K562 (cell line): ENCODE measurements around the gene KRT75. TPM values are rescaled to one million over a fixed set of nuclear protein-coding genes. Genes with fewer than 3 reads are reported as not detected.

ENCODE experiments used
- ATAC-seq: fragments of 200-7000 bp; cut with Tn5 transposase; 3 replicates; pipeline ENCODE4 v1.9.1; 2020; ENCODE audit warnings: moderate library complexity
- BruUV-seq: library from RNA; stranded (reverse); fragments of 400-500 nt; replicated peaks from 2 replicates; lab custom pipeline; 2021; lab: Mats Ljungman, UMichigan
- CTCF ChIA-PET: fragments of 300-600 bp; formaldehyde crosslinking; extraction: SDS; loops from one replicate; lab custom pipeline; 2021; ENCODE audit warnings: low intra/inter-chr PET ratio; lab: Yijun Ruan, JAX
- POLR2A ChIA-PET: fragments of 300-600, 350-650 bp; sonication (Branson Sonifier 250); formaldehyde crosslinking; extraction: SDS; loops from one replicate; lab custom pipeline; 2021; ENCODE audit warnings: antibody characterized with exemption, inconsistent platforms; lab: Yijun Ruan, JAX
- DNase-seq, 4 experiments: peaks; one replicate each; pipeline versions ENCODE4 v3.0.0 to v3.0.0-alpha.2; 2011 to 2018; ENCODE audit warnings: low spot score in 3 of 4, mixed read lengths in 3 of 4; ENCODE audit errors: extremely low read depth in 1 of 4
- FAIRE-seq: peaks from 2 replicates; lab custom pipeline; 2011; peaks lifted over from hg19 to GRCh38; lab: Jason Lieb, UNC
- H2AFZ ChIP-seq: 2 replicates; pipeline ENCODE4 v1.6.0; 2011; ENCODE audit warnings: low read depth, low read length, control low read depth, inconsistent platforms
- H3K27ac ChIP-seq: fragments of 200-600 bp; 3 replicates; pipeline ENCODE4 v1.8.0; 2011; ENCODE audit warnings: low read depth, mild to moderate bottlenecking, control low read depth, inconsistent platforms, low read length, moderate library complexity, mixed read lengths; ENCODE audit errors: extremely low read depth
- H3K27me3 ChIP-seq, 2 experiments: fragments of 300-600 bp in 1 of 2; 2 replicates in 1 of 2; 3 replicates in 1 of 2; pipeline versions ENCODE4 v1.6.0 to v1.8.0; 2011; ENCODE audit warnings: inconsistent platforms in 2 of 2, low read length in 2 of 2, mild to moderate bottlenecking in 1 of 2, mixed read lengths in 1 of 2, moderate library complexity in 1 of 2; ENCODE audit not compliant: control insufficient read depth in 2 of 2, insufficient read depth in 2 of 2
- H3K36me3 ChIP-seq: fragments of 300-600 bp; 3 replicates; pipeline ENCODE4 v1.8.0; 2011; ENCODE audit warnings: mild to moderate bottlenecking, low read length, inconsistent platforms; ENCODE audit not compliant: control insufficient read depth, insufficient read depth
- H3K4me1 ChIP-seq, 2 experiments: fragments of 200-600 bp in 1 of 2; replicated peaks in 1 of 2; 2 replicates in 1 of 2; 3 replicates in 1 of 2; pipeline versions ENCODE4 v1.5.1 to v1.8.0; 2011; ENCODE audit warnings: inconsistent platforms in 2 of 2, low read length in 2 of 2, mild to moderate bottlenecking in 1 of 2, mixed read lengths in 1 of 2, moderate library complexity in 1 of 2; ENCODE audit not compliant: control insufficient read depth in 2 of 2, insufficient read depth in 2 of 2
- H3K4me2 ChIP-seq: 2 replicates; pipeline ENCODE4 v1.6.1; 2011; ENCODE audit warnings: low read length, control low read depth, inconsistent platforms, mixed read lengths; ENCODE audit not compliant: insufficient read depth
- H3K4me3 ChIP-seq: fragments of 200-600 bp; sonication (generic), shearing (Covaris generic); 2 replicates; pipeline ENCODE4 v1.5.1; 2016; ENCODE audit warnings: control low read depth, inconsistent platforms
- H3K79me2 ChIP-seq: fragments of 200-600 bp; 3 replicates; pipeline ENCODE4 v1.8.0; 2011; ENCODE audit warnings: low read length, inconsistent platforms; ENCODE audit not compliant: control insufficient read depth, insufficient read depth
- H3K9ac ChIP-seq, 2 experiments: 2 replicates each; pipeline versions ENCODE4 v1.6.0 to v1.6.1; 2011; ENCODE audit warnings: low read depth in 2 of 2, low read length in 2 of 2, control low read depth in 1 of 2, inconsistent platforms in 1 of 2, mild to moderate bottlenecking in 1 of 2, mixed read lengths in 1 of 2; ENCODE audit not compliant: insufficient read depth in 1 of 2
- H3K9me1 ChIP-seq: one replicate; pipeline ENCODE4 v1.6.0; 2011; ENCODE audit warnings: inconsistent platforms, mild to moderate bottlenecking, low read length, moderate library complexity; ENCODE audit not compliant: control insufficient read depth, insufficient read depth
- H3K9me3 ChIP-seq: replicated peaks from 2 replicates; pipeline ENCODE4 v1.5.1; 2011; ENCODE audit warnings: low read depth, low read length, inconsistent platforms; ENCODE audit not compliant: control insufficient read depth, insufficient read depth
- H4K20me1 ChIP-seq: replicated peaks from 2 replicates; pipeline ENCODE4 v1.6.1; 2011; ENCODE audit warnings: low read length, inconsistent platforms, mixed read lengths; ENCODE audit not compliant: control insufficient read depth, insufficient read depth
- CBFA2T3 ChIP-seq: fragments of 450-650 bp; IDR thresholded peaks from 2 replicates; pipeline ENCODE4 v1.6.1; 2017
- CBX1 ChIP-seq: sonication (generic); IDR thresholded peaks from 2 replicates; pipeline ENCODE4 v1.6.1; 2016; ENCODE audit warnings: antibody characterized with exemption, low read depth, mild to moderate bottlenecking
- E2F8 ChIP-seq: fragments of 450-650 bp; IDR thresholded peaks from 2 replicates; pipeline ENCODE4 v1.7.1; 2018; ENCODE audit warnings: mild to moderate bottlenecking, low read depth; ENCODE audit not compliant: partially characterized antibody
- HMBOX1 ChIP-seq: sonication (generic); IDR thresholded peaks from 2 replicates; pipeline ENCODE4 v1.6.1; 2016
- HNRNPH1 ChIP-seq: fragments of 200-400 bp; formaldehyde crosslinking; optimal IDR thresholded peaks from 2 replicates; pipeline ENCODE3; 2017; ENCODE audit warnings: low read depth, mild to moderate bottlenecking, low read length, moderate library complexity
- HOXB6 ChIP-seq: fragments of 250-450 bp; sonication (Bioruptor Pico); IDR thresholded peaks from 2 replicates; pipeline ENCODE4 v1.5.1; 2022; ENCODE audit warnings: mild to moderate bottlenecking, borderline replicate concordance
- SIN3A ChIP-seq, 2 experiments: fragments of 150-350 bp in 1 of 2; IDR thresholded peaks; 2 replicates each; pipeline ENCODE4 v1.6.1; 2011 to 2016; ENCODE audit warnings: borderline replicate concordance in 2 of 2, low read depth in 2 of 2, low read length in 2 of 2, mild to moderate bottlenecking in 2 of 2, moderate library complexity in 2 of 2; ENCODE audit not compliant: control insufficient read depth in 1 of 2
- SREBF1 ChIP-seq: fragments of 150-350 bp; IDR thresholded peaks from 2 replicates; pipeline ENCODE4 v1.6.1; 2014; ENCODE audit warnings: antibody characterized with exemption, low read depth, low read length, borderline replicate concordance
- USF1 ChIP-seq: sonication (generic); formaldehyde crosslinking; IDR thresholded peaks from 2 replicates; pipeline ENCODE4 v1.9.0; 2022; ENCODE audit warnings: mild to moderate bottlenecking, missing genetic modification reagents
- ZNF124 ChIP-seq: sonication (generic); formaldehyde crosslinking; IDR thresholded peaks from 2 replicates; pipeline ENCODE4 v1.8.1; 2022; ENCODE audit warnings: missing genetic modification reagents
- ZNF764 ChIP-seq: fragments of 250-450 bp; sonication (Bioruptor Pico); IDR thresholded peaks from 2 replicates; pipeline ENCODE4 v1.4.0; 2020; ENCODE audit warnings: low read depth, mild to moderate bottlenecking, moderate library complexity
- WGBS: fragments of 100-300 bp; shearing (Covaris generic); methylation state at CpG from one replicate; pipeline ENCODE4 v1.1.6; 2016; ENCODE audit warnings: low coverage, mixed read lengths; ENCODE audit not compliant: insufficient coverage; ENCODE audit errors: missing lambda C conversion rate; 5-methylcytosine and 5-hydroxymethylcytosine counted together
- in situ Hi-C: fragments of 300-500 bp; cut with MboI; formaldehyde crosslinking; loops from 4 replicates; pipeline ENCODE4 v1.15.0; 2018; ENCODE audit warnings: inconsistent platforms, mixed read lengths
- intact Hi-C: fragments of 100-400 bp; cut with micrococcal nuclease; formaldehyde crosslinking; loops from 2 replicates; pipeline ENCODE4 v1.14.2; 2022
- polyA plus RNA-seq, 8 experiments: library from polyadenylated mRNA; depleted of rRNA in 4 of 8; stranded (reverse) in 5 of 8; unstranded in 3 of 8; fragments of >200 nt; fragmentation: Nextera tagmentation in 2 of 8; fragmentation: Illumina TruSeq in 1 of 8; extraction: Ambion mirVana in 2 of 8; extraction: Trizol in 1 of 8; gene quantifications; 2 replicates each; pipeline versions ENCODE4 v1.2.1 to v1.2.3, GENCODE V29; 2011 to 2014; ENCODE audit warnings: inconsistent platforms in 1 of 8, missing spikeins in 1 of 8
- total RNA-seq, 7 experiments: library from RNA; depleted of rRNA in 6 of 7; stranded (reverse); fragments of >200 nt in 6 of 7; fragmentation: Illumina TruSeq in 2 of 7; extraction: Trizol in 2 of 7; gene quantifications; 2 replicates each; pipeline versions ENCODE4 v1.2.1 to v1.2.3, GENCODE V29; 2011 to 2021; ENCODE audit warnings: low replicate concordance in 1 of 7

KRT75 gene
- total and polyA plus RNA-seq, 9 of the 15 experiments (the other 6 are each of a cell fraction or from before 2014, with no cell fraction given), result not detected

GRCh38 chr12:52423661-52424500 lies 10.3 kb downstream of the KRT75 start:
- in situ Hi-C loops (loop anchor here (10.0 kb wide), 1 partner anchor 761 kb away; the partner anchor contains the start of genes CSAD and ZNF740), intact Hi-C loops (no loop called here)
- H3K79me2 ChIP-seq, result no peaks in the 10 kb centered on the region
- ChIA-PET CTCF (no interaction called here), POLR2A (interaction anchor here (0.5 kb wide), 1 partner anchor 167 kb away, joined by 3 read pairs; no protein-coding TSS in a partner anchor)
- 0% methylated on average over 9 of the region's 11 CpGs for WGBS
- no peaks in the 10 kb centered on the region for H3K9me3 ChIP-seq
- no peak for DNase-seq
- H3K9ac ChIP-seq, result no peak overlapping the region; a peak in 1 of 4 replicates
- H3K9me1 ChIP-seq, result peaks cover 1% of the 10 kb centered on the region
- H3K27ac ChIP-seq, result no peak overlapping the region
- H2AFZ ChIP-seq, result no peak overlapping the region
- no TSS peak for BruUV-seq
- peaks cover 0 to 36% of the 10 kb centered on the region in 2 experiments; a peak in 3 of 5 replicates for H3K27me3 ChIP-seq
- H3K4me1 ChIP-seq, result no peaks in the 10 kb centered on the region
- H3K36me3 ChIP-seq, result no peaks in the 10 kb centered on the region
- H3K4me3 ChIP-seq, result no peak overlapping the region
- peaks cover 3% of the 10 kb centered on the region; the same call in 1 of the 2 replicates for H4K20me1 ChIP-seq
- FAIRE-seq, result no peak
- ATAC-seq, result no peak
- H3K4me2 ChIP-seq, result no peak overlapping the region
- TF ChIP-seq ZNF764 (CRISPR knock-in tag) (no peak), CBX1 (no peak), SIN3A (IDR thresholded peaks at IDR 0.05; ENCODE audit: borderline replicate concordance in 2 of 2, control insufficient read depth in 1 of 2, low read depth in 2 of 2, low read length in 2 of 2) (no peak), CBFA2T3 (no peak), HNRNPH1 (no peak), USF1 (CRISPR knock-in tag) (no peak), HMBOX1 (no peak), E2F8 (no peak), ZNF124 (CRISPR knock-in tag) (no peak), SREBF1 (no peak), HOXB6 (CRISPR knock-in tag) (no peak)
